ENCODE data around the gene SLTM.
"Not testable (repeated sequence)": the region's sequence is repeated elsewhere in the genome, so short reads cannot be mapped to it uniquely, and the experiment has no call there.

The SLTM gene

DNA sequence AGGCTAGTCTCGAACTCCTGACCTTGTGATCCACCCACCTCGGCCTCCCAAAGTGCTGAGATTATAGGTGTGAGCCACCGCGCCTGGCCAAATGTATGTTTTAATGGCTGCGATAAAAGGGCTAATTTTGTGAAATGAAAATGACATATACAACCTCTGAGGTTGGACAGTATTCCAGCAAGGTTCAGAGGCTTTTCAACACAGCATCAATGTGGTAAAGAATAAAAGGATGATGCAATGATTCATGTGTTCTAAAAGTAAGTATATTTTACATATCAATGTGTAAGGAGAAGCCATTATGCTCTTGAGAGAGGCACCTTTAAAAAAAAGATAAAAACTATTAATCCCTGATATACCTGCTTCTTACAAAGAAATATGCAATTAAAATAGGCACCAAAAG is 6.7 kb downstream of the SLTM start:
- DNase-seq (ENCODE audit: low spot score), result no peak

DNA sequence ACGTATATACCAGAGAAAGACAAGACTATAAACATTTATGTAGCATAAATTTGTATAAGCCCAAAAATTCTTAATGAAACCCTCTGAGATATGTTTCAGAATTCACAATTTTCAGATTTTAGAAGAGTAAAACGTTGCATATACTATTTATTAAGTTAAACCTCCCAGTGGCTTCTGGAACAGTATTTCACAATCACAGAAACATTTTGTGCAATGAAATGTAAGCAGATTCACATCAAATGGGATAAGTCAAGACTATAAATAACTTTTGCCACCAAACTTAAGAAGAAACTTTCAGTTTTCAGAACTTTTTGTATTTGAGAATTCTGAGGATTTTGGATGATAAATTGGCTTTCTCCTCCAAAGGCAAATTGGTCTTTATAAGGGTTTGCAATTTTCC is 9.2 kb downstream of the SLTM start:
- DNase-seq (ENCODE audit: low spot score), result no peak

- no peak for DNase-seq (ENCODE audit: low spot score)
These were observed 9.7 kb downstream of the SLTM start for GRCh38 chr15:58923696-58924300.

- DNase-seq (ENCODE audit: low spot score), result no peak
These were observed 10.2 kb downstream of the SLTM start for GRCh38 chr15:58923284-58923683.

DNA sequence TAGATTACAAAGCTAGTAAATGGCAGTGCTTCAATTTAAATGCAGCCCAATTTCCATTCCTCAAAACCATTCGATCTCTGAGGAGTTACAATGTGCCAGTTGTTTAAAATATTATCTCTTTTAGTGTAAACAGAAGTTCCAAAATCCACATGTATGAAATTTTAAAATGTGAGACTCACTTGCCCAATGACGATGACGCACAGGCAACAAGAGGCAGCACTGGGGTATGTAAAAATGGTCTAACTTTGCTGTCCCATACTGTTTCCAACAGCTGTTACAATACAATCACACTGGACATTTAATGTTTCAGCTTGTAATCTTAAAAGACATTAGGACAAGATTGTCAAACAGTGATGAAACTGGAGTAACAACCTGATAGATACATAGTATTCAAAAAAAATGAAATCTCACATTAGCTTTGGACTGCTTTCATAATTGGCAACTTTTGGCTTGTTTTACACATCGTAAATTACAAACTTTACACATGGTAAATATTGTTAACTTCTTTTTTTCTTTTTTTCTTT is 12.2 kb downstream of the SLTM start:
- DNase-seq (ENCODE audit: low spot score), result no peak

DNA sequence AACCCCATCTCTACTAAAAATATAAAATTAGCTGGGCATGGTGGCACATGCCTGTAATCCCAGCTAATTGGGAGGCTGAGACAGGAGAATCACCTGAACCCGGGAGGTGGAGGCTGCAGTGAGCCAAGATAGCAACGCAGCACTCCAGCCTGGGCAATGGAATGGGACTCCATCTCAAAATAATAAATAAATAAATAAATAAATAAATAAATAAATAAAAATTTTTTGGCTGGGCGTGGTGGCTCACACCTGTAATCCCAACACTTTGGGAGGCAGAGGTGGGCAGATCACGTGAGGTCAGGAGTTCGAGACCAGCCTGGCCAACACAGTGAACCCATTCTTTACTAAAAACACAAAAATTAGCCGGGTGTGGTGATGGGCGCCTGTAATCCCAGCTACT is 13.0 kb downstream of the SLTM start:
- not testable (repeated sequence) for DNase-seq (ENCODE audit: low spot score)

GRCh38 chr15:58919232-58919631 is 14.2 kb downstream of the SLTM start:
- no peak for DNase-seq (ENCODE audit: low spot score)

DNA sequence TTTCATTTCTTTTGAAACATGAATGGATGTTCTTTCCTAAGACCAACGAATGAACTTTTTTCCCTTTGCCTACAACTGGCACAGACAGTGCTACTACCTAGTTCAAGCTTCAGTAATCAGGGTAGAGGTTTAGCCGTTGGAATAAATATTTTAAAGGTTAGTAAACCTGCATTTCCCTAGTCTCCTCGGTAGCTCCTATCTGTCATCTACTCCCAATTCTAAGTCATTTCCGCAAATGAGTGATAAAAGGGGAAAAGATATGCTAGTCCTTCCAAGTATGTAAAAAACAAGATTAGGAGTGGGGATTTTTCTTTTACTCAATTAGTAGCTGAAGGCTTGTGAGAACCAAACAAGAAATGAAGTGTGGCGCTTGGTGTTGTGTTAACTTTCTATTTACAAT is 15.2 kb downstream of the SLTM start:
- DNase-seq (ENCODE audit: low spot score), result no peak

DNA sequence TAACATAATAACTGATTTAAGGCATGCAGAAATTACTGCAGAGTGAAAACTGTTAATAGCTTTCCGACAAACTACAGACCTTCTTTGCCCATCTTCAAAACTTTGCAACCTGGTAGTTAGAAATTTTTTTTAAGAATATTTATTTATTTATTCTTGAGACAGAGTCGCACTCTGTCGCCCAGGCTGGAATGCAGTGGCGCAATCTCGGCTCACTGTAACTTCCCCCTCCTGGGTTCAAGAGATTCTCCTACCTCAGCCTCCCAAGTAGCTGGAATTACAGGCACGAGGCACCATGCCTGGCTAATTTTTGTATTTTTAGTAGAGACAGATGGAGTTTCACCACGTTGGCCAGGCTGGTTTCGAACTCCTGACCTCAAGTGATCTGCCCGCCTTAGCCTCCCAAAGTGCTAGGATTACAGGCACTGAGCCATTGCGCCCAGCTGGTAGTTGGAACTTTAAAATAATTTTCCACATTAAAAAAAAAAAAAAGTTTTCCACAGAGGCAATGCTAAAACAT is 15.8 kb downstream of the SLTM start:
- DNase-seq (ENCODE audit: low spot score), result not testable (repeated sequence)

DNA sequence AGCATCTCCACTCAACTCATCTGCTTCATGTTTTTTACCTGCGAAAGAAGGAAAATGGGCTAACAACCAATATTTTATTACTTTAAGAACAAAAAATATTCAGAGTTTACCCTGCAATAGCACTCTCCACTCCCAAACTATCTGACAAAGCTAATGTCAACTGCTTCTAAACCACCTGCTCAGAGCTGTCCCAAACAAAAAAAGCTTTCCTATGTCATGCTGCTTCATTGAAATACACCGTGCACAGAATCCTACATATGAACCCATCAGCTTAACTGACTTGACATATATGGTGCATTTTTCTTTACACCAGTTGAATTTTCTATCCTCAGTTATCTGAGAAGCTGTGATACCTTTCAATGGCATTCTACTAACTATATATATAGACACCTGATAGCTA is 16.5 kb downstream of the SLTM start:
- DNase-seq (ENCODE audit: low spot score), result no peak

DNA sequence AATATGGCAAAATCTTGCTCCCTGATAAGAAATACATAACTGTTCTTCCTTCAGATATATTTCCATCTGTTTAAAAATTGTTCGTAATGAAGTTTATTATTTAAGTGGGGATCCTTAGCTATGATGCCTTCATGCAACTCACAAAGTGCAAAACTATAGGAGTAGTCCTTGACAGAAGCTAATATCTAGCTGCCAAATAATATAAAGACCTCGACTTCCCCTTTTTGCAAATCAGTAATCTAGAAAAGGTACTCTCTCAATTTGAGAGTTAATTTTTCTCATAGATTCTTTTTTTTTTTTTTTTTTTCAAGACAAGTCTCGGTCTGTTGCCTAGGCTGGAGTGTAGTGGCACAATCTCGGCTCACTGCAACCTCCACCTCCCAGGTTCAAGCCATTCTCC is 23.0 kb downstream of the SLTM start:
- DNase-seq (ENCODE audit: low spot score), result no peak

- DNase-seq (ENCODE audit: low spot score), result no peak
These were observed 23.9 kb downstream of the SLTM start for GRCh38 chr15:58909616-58910015.

GRCh38 chr15:58908550-58909309 is 24.7 kb downstream of the SLTM start:
- DNase-seq (ENCODE audit: low spot score), result no peak

DNA sequence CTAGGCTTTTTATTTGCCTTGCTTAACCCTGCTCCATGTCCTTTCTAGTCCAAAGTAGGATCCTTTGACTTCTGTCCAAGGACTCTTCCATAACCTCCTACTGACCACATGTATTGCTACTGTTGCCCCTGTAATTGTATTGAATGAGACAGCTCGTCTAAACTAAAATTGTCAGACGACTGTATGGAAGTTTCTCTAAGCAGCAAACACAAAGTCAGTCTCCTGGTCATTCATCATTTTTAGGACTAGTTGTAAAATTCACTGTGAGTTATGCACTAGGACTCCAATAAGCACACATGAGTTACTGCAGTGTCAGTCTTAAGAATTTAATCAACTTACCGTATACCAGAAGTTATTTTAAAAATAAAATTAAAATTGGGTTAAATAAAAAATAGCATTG is 32.8 kb downstream of the SLTM start:
- DNase-seq (ENCODE audit: low spot score), result no peak

GRCh38 chr15:58898150-58898680 is 35.3 kb downstream of the SLTM start:
- DNase-seq (ENCODE audit: low spot score), result no peak

- no peak for DNase-seq (ENCODE audit: low spot score)
These were observed 44.1 kb downstream of the SLTM start for GRCh38 chr15:58889363-58889762.

DNA sequence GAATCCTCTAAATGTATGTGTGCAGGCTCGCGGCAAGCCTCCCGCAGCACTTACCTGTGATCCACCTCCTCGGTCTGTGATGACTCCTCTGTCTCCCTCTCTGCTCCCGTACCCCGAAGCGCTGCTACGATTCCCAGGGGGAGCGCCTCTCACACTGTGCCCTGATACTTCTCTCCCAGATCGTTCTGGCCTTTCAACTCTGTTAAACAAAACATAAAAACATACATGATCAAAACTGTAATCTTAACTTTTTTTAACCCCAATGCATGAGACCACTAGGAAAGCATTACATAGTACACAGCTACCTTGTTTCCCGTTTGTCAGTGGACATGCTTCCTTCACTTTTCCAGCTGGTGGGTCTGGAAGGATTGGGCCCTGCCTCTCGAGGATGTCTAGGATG is 46.6 kb downstream of the SLTM start:
- no peak for DNase-seq (ENCODE audit: low spot score)

GRCh38 chr15:58883926-58884325 is 49.6 kb downstream of the SLTM start:
- not testable (repeated sequence) for DNase-seq (ENCODE audit: low spot score)

- no peak for DNase-seq (ENCODE audit: low spot score)
These were observed 51.2 kb downstream of the SLTM start for GRCh38 chr15:58882243-58882642.

GRCh38 chr15:58880320-58880719 is 53.2 kb downstream of the SLTM start:
- DNase-seq (ENCODE audit: low spot score), result no peak

GRCh38 chr15:58877999-58878825 is 55.3 kb downstream of the SLTM start:
- no peak for DNase-seq (ENCODE audit: low spot score)

Measured in hepatic stellate cell (primary cell).